HG03108 (cell line): Measurements from ENCODE around the gene CDC42.
"Not testable (repeated sequence)": the region's sequence is repeated elsewhere in the genome, so short reads cannot be mapped to it uniquely, and the experiment has no call there.

Experiments used
- ATAC-seq: cut with Tn5 transposase; IDR thresholded peaks from one replicate; pipeline ENCODE4 v1.9.1; 2021; ENCODE audit warnings: moderate library complexity; ENCODE audit not compliant: unreplicated experiment

Gene CDC42

GRCh38 chr1:22052115-22053016, at the start of gene CDC42:
CDC42 (plus strand) TSS chr1:22052709; CDS start chr1:22078479, 25,770 bp downstream.
- peak; percentile 79 for ATAC-seq

- ATAC-seq, result not testable (repeated sequence)
Observed at GRCh38 chr1:22002875-22003274, 49.6 kb upstream of the CDC42 start.

GRCh38 chr1:22003959-22004358, 48.5 kb upstream of the CDC42 start:
- ATAC-seq, result not testable (repeated sequence)

GRCh38 chr1:22005261-22006149, 47.0 kb upstream of the CDC42 start:
- not testable (repeated sequence) for ATAC-seq

- ATAC-seq, result not testable (repeated sequence)
Observed at GRCh38 chr1:22006736-22007135, 45.8 kb upstream of the CDC42 start.

GRCh38 chr1:22007262-22007661, 45.2 kb upstream of the CDC42 start:
- ATAC-seq, result not testable (repeated sequence)

GRCh38 chr1:22009566-22009965, 42.9 kb upstream of the CDC42 start:
- not testable (repeated sequence) for ATAC-seq

GRCh38 chr1:22012752-22013151, 39.8 kb upstream of the CDC42 start:
- not testable (repeated sequence) for ATAC-seq

- ATAC-seq, result not testable (repeated sequence)
Observed at GRCh38 chr1:22014575-22015206, 37.8 kb upstream of the CDC42 start.

GRCh38 chr1:22018583-22019559, 33.6 kb upstream of the CDC42 start:
- ATAC-seq, result no peak

- ATAC-seq, result no peak
Observed at GRCh38 chr1:22021061-22021460, 31.4 kb upstream of the CDC42 start.

GRCh38 chr1:22024485-22025367, 27.8 kb upstream of the CDC42 start:
- peak; percentile 33 for ATAC-seq

- peak; percentile 65 for ATAC-seq
Observed at GRCh38 chr1:22025368-22026155, 26.9 kb upstream of the CDC42 start.

- ATAC-seq, result no peak
Observed at GRCh38 chr1:22026924-22027289, 25.6 kb upstream of the CDC42 start.

GRCh38 chr1:22030057-22030456, 22.5 kb upstream of the CDC42 start:
- no peak for ATAC-seq

GRCh38 chr1:22030473-22030872, 22.0 kb upstream of the CDC42 start:
- no peak for ATAC-seq

GRCh38 chr1:22031214-22031962, 21.1 kb upstream of the CDC42 start:
- ATAC-seq, result no peak
